ENCODE data around the gene MATN4.

- TF ChIP-seq, protein P1, sequence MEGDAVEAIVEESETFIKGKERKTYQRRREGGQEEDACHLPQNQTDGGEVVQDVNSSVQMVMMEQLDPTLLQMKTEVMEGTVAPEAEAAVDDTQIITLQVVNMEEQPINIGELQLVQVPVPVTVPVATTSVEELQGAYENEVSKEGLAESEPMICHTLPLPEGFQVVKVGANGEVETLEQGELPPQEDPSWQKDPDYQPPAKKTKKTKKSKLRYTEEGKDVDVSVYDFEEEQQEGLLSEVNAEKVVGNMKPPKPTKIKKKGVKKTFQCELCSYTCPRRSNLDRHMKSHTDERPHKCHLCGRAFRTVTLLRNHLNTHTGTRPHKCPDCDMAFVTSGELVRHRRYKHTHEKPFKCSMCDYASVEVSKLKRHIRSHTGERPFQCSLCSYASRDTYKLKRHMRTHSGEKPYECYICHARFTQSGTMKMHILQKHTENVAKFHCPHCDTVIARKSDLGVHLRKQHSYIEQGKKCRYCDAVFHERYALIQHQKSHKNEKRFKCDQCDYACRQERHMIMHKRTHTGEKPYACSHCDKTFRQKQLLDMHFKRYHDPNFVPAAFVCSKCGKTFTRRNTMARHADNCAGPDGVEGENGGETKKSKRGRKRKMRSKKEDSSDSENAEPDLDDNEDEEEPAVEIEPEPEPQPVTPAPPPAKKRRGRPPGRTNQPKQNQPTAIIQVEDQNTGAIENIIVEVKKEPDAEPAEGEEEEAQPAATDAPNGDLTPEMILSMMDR (IDR thresholded peaks at IDR 0.05) = no peak
- no peak for TF ChIP-seq MAX (CRISPR knock-in tag; IDR thresholded peaks at IDR 0.05)
- no peak for TF ChIP-seq USF1 (CRISPR knock-in tag; IDR thresholded peaks at IDR 0.05)
- no peak for TF ChIP-seq CREB1 (CRISPR knock-in tag; IDR thresholded peaks at IDR 0.05)
- TF ChIP-seq ZNF121 (CRISPR knock-in tag; IDR thresholded peaks at IDR 0.05) = no peak
- TF ChIP-seq ZNF512 (CRISPR knock-in tag; IDR thresholded peaks at IDR 0.05; ENCODE audit: borderline replicate concordance) = no peak
- TF ChIP-seq AFF4 (CRISPR knock-in tag; IDR thresholded peaks at IDR 0.05; ENCODE audit: borderline replicate concordance) = no peak
- TF ChIP-seq IRF2 (CRISPR knock-in tag; IDR thresholded peaks at IDR 0.05; ENCODE audit: borderline replicate concordance, low read depth) = no peak
- TF ChIP-seq, protein P2, sequence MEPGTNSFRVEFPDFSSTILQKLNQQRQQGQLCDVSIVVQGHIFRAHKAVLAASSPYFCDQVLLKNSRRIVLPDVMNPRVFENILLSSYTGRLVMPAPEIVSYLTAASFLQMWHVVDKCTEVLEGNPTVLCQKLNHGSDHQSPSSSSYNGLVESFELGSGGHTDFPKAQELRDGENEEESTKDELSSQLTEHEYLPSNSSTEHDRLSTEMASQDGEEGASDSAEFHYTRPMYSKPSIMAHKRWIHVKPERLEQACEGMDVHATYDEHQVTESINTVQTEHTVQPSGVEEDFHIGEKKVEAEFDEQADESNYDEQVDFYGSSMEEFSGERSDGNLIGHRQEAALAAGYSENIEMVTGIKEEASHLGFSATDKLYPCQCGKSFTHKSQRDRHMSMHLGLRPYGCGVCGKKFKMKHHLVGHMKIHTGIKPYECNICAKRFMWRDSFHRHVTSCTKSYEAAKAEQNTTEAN (CRISPR knock-in tag; IDR thresholded peaks at IDR 0.05) = no peak
- TF ChIP-seq NR2C2 (CRISPR knock-in tag; IDR thresholded peaks at IDR 0.05) = no peak
- no peak for TF ChIP-seq ZNF416 (CRISPR knock-in tag; IDR thresholded peaks at IDR 0.05)
These were observed 60.2 kb downstream of the MATN4 start for GRCh38 chr20:45247865-45248264.

Measured in WTC11 (cell line).